MCF 10A (cell line): ENCODE data around the gene NUP85. TPM values are rescaled to one million over a fixed set of nuclear protein-coding genes. Genes with fewer than 3 reads are reported as not detected.

Experiments used
- BruUV-seq: library from RNA; stranded (reverse); fragments of 400-500 nt; replicated peaks from 2 replicates; lab custom pipeline; 2021; lab: Mats Ljungman, UMichigan
- CTCF ChIA-PET: fragments of 300-600 bp; sonication (Branson Sonifier 250); formaldehyde crosslinking; extraction: SDS; loops from one replicate; lab custom pipeline; 2021; ENCODE audit warnings: antibody characterized with exemption, inconsistent platforms; lab: Yijun Ruan, JAX
- POLR2A ChIA-PET: fragments of 300-600, 350-650 bp; sonication (Branson Sonifier 250); formaldehyde crosslinking; extraction: SDS; loops from one replicate; lab custom pipeline; 2020; ENCODE audit warnings: antibody characterized with exemption, inconsistent platforms; lab: Yijun Ruan, JAX
- DNase-seq: peaks from one replicate; pipeline ENCODE4 v3.0.0-alpha.2; 2018; ENCODE audit not compliant: unreplicated experiment
- H3K27ac Mint-ChIP-seq: one replicate; pipeline ENCODE4 v1.8.0; 2022; ENCODE audit warnings: mild to moderate bottlenecking, low read depth, mixed read lengths; ENCODE audit not compliant: unreplicated experiment
- H3K27me3 Mint-ChIP-seq: one replicate; pipeline ENCODE4 v1.8.0; 2022; ENCODE audit warnings: mixed read lengths; ENCODE audit not compliant: insufficient read depth, unreplicated experiment
- H3K36me3 Mint-ChIP-seq: one replicate; pipeline ENCODE4 v1.8.0; 2022; ENCODE audit warnings: mild to moderate bottlenecking, moderate library complexity, mixed read lengths; ENCODE audit not compliant: insufficient read depth, unreplicated experiment
- H3K4me1 Mint-ChIP-seq: one replicate; pipeline ENCODE4 v1.8.0; 2022; ENCODE audit warnings: mixed read lengths; ENCODE audit not compliant: insufficient read depth, unreplicated experiment
- H3K4me3 Mint-ChIP-seq: one replicate; pipeline ENCODE4 v1.8.0; 2022; ENCODE audit warnings: mild to moderate bottlenecking, moderate library complexity, mixed read lengths; ENCODE audit not compliant: unreplicated experiment
- H3K9me3 Mint-ChIP-seq: one replicate; pipeline ENCODE4 v1.8.0; 2022; ENCODE audit warnings: mixed read lengths; ENCODE audit not compliant: unreplicated experiment
- intact Hi-C: fragments of 100-400 bp; cut with micrococcal nuclease; formaldehyde crosslinking; loops from 2 replicates; pipeline ENCODE4 v1.14.1; 2022
- total RNA-seq: library from RNA; stranded (reverse); gene quantifications from 2 replicates; pipeline ENCODE4 v1.2.3, GENCODE V29; 2022
- TF ChIP-seq, protein P1 (sequence below): fragments of 200-600 bp; IDR thresholded peaks from one replicate; pipeline ENCODE4 v1.8.0; 2022; ENCODE audit warnings: antibody characterized with exemption, mild to moderate bottlenecking; ENCODE audit not compliant: unreplicated experiment

NUP85 gene
- total RNA-seq, 1 experiment from 2014 or later: 42.3 TPM

DNA sequence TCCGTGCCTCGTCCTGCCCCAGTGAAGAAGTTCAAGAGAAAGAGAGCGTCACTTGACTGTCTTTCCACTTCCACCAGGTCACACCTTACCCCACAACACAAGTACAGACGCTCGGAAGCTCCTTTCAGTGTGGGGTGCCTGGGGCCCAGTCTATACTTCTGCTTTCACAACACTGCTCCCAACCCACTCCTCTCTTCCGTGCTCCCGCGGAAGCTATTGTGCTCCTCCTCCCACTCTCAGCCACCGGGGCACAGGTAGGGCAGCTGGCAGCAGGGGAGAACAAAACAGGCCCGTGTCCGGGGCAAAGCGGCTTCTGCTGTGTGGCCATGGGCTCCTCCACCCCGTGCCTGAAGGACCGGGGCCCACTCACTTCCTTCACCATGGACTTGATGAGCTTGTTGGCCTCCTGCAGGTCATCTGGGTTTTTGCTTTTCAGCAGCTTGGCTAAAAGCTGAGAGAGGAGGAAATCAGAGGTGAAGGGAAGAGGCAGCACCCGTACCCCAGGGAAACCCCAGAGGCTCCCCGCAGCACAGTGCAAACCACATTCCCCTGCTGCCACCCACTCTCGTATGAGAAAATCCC, 37.1 kb downstream of the NUP85 start:
- ChIA-PET CTCF (interaction anchor here (0.6 to 1.3 kb wide), 3 partner anchors 18 to 170 kb away, joined by 3 to 4 read pairs (median 3); no protein-coding TSS in a partner anchor), POLR2A (interaction anchor here (0.7 kb wide), 1 partner anchor 685 kb away, joined by 3 read pairs; no protein-coding TSS in a partner anchor)
- peaks cover 46% of the 10 kb centered on the region for H3K36me3 Mint-ChIP-seq
- no peak for DNase-seq
- TF ChIP-seq, protein P1, sequence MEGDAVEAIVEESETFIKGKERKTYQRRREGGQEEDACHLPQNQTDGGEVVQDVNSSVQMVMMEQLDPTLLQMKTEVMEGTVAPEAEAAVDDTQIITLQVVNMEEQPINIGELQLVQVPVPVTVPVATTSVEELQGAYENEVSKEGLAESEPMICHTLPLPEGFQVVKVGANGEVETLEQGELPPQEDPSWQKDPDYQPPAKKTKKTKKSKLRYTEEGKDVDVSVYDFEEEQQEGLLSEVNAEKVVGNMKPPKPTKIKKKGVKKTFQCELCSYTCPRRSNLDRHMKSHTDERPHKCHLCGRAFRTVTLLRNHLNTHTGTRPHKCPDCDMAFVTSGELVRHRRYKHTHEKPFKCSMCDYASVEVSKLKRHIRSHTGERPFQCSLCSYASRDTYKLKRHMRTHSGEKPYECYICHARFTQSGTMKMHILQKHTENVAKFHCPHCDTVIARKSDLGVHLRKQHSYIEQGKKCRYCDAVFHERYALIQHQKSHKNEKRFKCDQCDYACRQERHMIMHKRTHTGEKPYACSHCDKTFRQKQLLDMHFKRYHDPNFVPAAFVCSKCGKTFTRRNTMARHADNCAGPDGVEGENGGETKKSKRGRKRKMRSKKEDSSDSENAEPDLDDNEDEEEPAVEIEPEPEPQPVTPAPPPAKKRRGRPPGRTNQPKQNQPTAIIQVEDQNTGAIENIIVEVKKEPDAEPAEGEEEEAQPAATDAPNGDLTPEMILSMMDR: no peak
- H3K4me1 Mint-ChIP-seq: peaks cover 5% of the 10 kb centered on the region
- no peak overlapping the region for H3K4me3 Mint-ChIP-seq
- intact Hi-C loops: no loop called here
- no peaks in the 10 kb centered on the region for H3K27me3 Mint-ChIP-seq
- H3K9me3 Mint-ChIP-seq: no peaks in the 10 kb centered on the region
- H3K27ac Mint-ChIP-seq: no peak overlapping the region
- no TSS peak for BruUV-seq

DNA sequence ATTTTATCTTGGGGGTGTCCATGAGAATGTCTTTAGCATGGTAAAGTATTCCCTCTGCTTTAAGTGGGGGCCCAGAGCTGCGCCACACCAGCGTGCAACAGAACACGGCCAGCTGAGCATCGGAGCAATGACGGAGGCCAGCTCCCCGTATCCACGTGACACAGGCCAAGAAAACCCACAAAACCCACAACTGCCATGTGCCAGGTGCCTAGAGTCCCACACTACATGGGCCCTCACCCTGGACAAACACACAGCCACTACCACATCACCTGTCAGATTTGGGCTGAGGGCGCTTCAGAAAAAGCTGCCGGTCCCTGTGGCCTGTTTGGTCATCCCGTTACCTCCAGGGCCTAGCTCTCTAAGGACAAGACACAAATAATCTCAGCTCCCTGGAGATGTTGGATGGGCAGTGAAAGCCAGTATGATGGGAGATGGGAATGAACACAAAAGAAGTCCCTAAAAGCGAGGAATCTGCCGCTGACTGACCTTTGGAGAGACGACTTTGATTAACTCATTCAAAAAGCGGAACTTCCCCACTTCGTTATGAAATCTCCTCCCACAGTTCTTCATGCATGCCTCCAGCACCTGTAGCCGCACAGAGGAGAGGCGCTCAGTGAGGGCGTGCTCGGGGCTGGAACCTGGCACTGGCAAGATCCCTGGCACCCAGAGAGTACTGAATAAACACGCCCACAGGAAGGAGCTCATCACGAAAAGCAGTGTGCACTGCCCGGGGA, 38.8 kb downstream of the NUP85 start:
- Mint-ChIP-seq H3K27me3 (no peaks in the 10 kb centered on the region), H3K36me3 (peaks cover 44% of the 10 kb centered on the region), H3K9me3 (no peaks in the 10 kb centered on the region), H3K27ac (no peak overlapping the region), H3K4me3 (no peak overlapping the region), H3K4me1 (no peaks in the 10 kb centered on the region)
- POLR2A ChIA-PET: interaction anchor here (0.6 to 1.7 kb wide), 3 partner anchors 15 to 26 kb away, joined by 3 to 5 read pairs (median 3); partner anchors contain the start of genes GGA3, MIF4GD and MRPS7
- CTCF ChIA-PET: interaction anchor here (0.8 kb wide), 1 partner anchor 72 kb away, joined by 4 read pairs; no protein-coding TSS in a partner anchor
- no TSS peak for BruUV-seq
- TF ChIP-seq, protein P1: no peak
- intact Hi-C loops: no loop called here
- no peak for DNase-seq

DNA sequence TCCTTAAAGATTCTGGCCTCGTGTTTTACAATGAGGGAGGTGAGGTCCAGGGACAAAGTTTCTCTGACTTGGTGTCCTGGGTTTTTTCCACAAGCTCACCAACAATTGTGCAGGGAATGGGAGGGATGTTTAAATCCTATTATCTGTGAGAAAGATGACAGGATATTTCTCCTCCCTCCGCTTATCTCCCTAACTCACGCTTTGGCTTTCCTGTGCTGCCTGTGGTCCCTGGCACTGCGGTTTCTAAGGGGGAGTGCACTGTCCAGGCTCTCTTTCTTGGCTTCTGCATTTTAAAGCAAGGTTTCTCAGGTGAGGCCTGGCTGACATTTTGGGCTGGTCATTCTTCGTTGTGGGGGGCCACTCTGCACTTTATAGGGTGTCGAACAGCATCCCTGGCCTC, 39.5 kb downstream of the NUP85 start:
- TF ChIP-seq, protein P1: no peak
- Mint-ChIP-seq H3K36me3 (peaks cover 48% of the 10 kb centered on the region), H3K27me3 (no peaks in the 10 kb centered on the region), H3K4me3 (no peak overlapping the region), H3K27ac (no peak overlapping the region), H3K9me3 (no peaks in the 10 kb centered on the region), H3K4me1 (peaks cover 6% of the 10 kb centered on the region)
- BruUV-seq: no TSS peak
- DNase-seq: no peak
- ChIA-PET CTCF (no interaction called here), POLR2A (interaction anchor here (0.6 to 1.7 kb wide), 3 partner anchors 16 to 26 kb away, joined by 3 to 5 read pairs (median 3); partner anchors contain the start of genes GGA3, MIF4GD and MRPS7)
- intact Hi-C loops: no loop called here

DNA sequence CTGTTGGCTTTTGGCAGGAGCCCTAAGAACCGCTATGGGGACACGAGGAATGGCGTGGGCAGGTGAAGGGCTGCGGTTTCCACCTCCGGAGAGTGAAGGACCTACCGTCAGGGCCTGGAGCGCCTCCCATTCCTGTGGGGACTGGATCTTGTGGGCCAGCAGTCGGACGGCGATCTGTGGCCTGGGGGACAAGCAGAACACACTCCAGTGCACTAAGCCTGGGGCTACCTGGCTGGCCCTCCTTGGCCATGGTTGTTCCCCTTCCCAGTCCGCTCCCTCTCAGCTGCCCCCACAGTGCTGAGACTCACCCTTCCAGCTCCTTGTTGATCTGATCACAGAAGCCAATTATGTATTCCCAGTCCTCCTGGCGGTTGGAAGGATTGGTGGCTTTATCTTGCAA, 40.9 kb downstream of the NUP85 start:
- no peaks in the 10 kb centered on the region for H3K9me3 Mint-ChIP-seq
- no TSS peak for BruUV-seq
- no peak overlapping the region for H3K27ac Mint-ChIP-seq
- intact Hi-C loops: no loop called here
- no peaks in the 10 kb centered on the region for H3K27me3 Mint-ChIP-seq
- peaks cover 10% of the 10 kb centered on the region for H3K4me1 Mint-ChIP-seq
- ChIA-PET POLR2A (interaction anchor here (0.6 to 1.2 kb wide), 2 partner anchors 10 to 15 kb away, joined by 3 to 4 read pairs; no protein-coding TSS in a partner anchor), CTCF (interaction anchor here (0.6 to 2.3 kb wide), 3 partner anchors 7 to 131 kb away, joined by 3 to 7 read pairs (median 5); no protein-coding TSS in a partner anchor)
- H3K36me3 Mint-ChIP-seq: peaks cover 53% of the 10 kb centered on the region
- TF ChIP-seq, protein P1: no peak
- H3K4me3 Mint-ChIP-seq: no peak overlapping the region
- DNase-seq: no peak
